ENCODE results near the gene RYR1. TPM values are rescaled to one million over a fixed set of nuclear protein-coding genes. Genes with fewer than 3 reads are reported as not detected.

RYR1 gene
- total RNA-seq, 4 donors from 2014 or later, result 0.20 to 2.1 (median 1.4) TPM

GRCh38 chr19:38429055-38429810 is 4.3 kb upstream of the RYR1 start:
- intact Hi-C loops (cut with DNase I; ENCODE audit: low total_unique reads) (no loop called here), in situ Hi-C loops (cut with MboI; ENCODE audit: low pct_ligation_motif_present in 1 of 4, low pct_unique_long_range_greater_than_20kb in 1 of 4, low sequenced_read_pairs in 3 of 4) (no loop called here)
- Histone ChIP-seq H3K27ac (no peak overlapping the region), H3K36me3 (no peaks in the 10 kb centered on the region), H3K4me1 (no peaks in the 10 kb centered on the region), H3K4me3 (no peak overlapping the region), H3K9me3 (no peaks in the 10 kb centered on the region), H3K27me3 (peaks cover 34% of the 10 kb centered on the region)
- no peak for DNase-seq
- WGBS, 2 donors (ENCODE audit: low coverage in 1 of 2), result 54 to 63% methylated on average over 8 to 14 of the region's 14 CpGs
- no peak for TF ChIP-seq POLR2AphosphoS5 (IDR thresholded peaks at IDR 0.05)

DNA sequence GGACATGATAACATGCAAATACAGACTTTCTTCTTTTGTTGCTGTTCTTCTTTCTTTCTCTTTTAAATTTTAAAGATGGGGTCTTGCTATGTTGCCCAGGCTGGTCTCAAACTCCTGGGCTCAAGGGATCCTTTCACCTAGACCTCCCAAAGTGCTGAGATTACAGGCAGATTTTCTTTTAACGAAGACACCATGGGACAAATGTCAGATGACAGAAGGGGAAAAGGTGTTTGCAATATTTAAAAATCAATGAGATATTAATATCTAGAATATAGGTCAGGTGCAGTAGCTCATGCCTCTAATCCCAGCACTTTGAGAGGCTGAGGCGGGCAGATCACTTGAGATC is 3.7 kb upstream of the RYR1 start:
- intact Hi-C loops (cut with DNase I; ENCODE audit: low total_unique reads), result no loop called here
- no peak for TF ChIP-seq CTCF (IDR thresholded peaks at IDR 0.05)
- TF ChIP-seq EP300 (IDR thresholded peaks at IDR 0.05; ENCODE audit: low read depth), result no peak
- no peak for TF ChIP-seq POLR2A (IDR thresholded peaks at IDR 0.05)
- no peak for TF ChIP-seq POLR2AphosphoS5 (IDR thresholded peaks at IDR 0.05)
- no peaks in the 10 kb centered on the region for H3K9me3 ChIP-seq
- no peaks in the 10 kb centered on the region for H3K4me1 ChIP-seq
- H3K4me3 ChIP-seq, result no peak overlapping the region
- H3K27me3 ChIP-seq, result peaks cover 40% of the 10 kb centered on the region
- WGBS, 2 donors (ENCODE audit: low coverage in 1 of 2), result 83 to 89% methylated on average over 1 to 2 of the region's 2 CpGs
- no peaks in the 10 kb centered on the region for H3K36me3 ChIP-seq
- no peak for DNase-seq
- in situ Hi-C loops (cut with MboI; ENCODE audit: low pct_ligation_motif_present in 1 of 4, low pct_unique_long_range_greater_than_20kb in 1 of 4, low sequenced_read_pairs in 3 of 4), result no loop called here
- no peak overlapping the region for H3K27ac ChIP-seq

- 72 to 100% methylated on average over 3 to 7 of the region's 7 CpGs for WGBS, 2 donors (ENCODE audit: low coverage in 1 of 2)
- Histone ChIP-seq H3K9me3 (no peaks in the 10 kb centered on the region), H3K27ac (no peak overlapping the region), H3K36me3 (no peaks in the 10 kb centered on the region), H3K27me3 (peaks cover 45% of the 10 kb centered on the region), H3K4me3 (no peak overlapping the region), H3K4me1 (no peaks in the 10 kb centered on the region)
- in situ Hi-C loops (cut with MboI; ENCODE audit: low pct_ligation_motif_present in 1 of 4, low pct_unique_long_range_greater_than_20kb in 1 of 4, low sequenced_read_pairs in 3 of 4), result no loop called here
- no peak for DNase-seq
- TF ChIP-seq POLR2A (IDR thresholded peaks at IDR 0.05) (no peak), CTCF (IDR thresholded peaks at IDR 0.05) (no peak), POLR2AphosphoS5 (IDR thresholded peaks at IDR 0.05) (no peak), EP300 (IDR thresholded peaks at IDR 0.05; ENCODE audit: low read depth) (no peak)
- intact Hi-C loops (cut with DNase I; ENCODE audit: low total_unique reads), result no loop called here
These were observed 2.6 kb upstream of the RYR1 start for GRCh38 chr19:38430931-38431330.

GRCh38 chr19:38434549-38435051 is 1.1 kb downstream of the RYR1 start:
- Histone ChIP-seq H3K9me3 (no peaks in the 10 kb centered on the region), H3K27me3 (peaks cover 45% of the 10 kb centered on the region), H3K4me3 (no peak overlapping the region), H3K36me3 (no peaks in the 10 kb centered on the region), H3K27ac (no peak overlapping the region), H3K4me1 (no peaks in the 10 kb centered on the region)
- TF ChIP-seq POLR2A (IDR thresholded peaks at IDR 0.05) (no peak), EP300 (IDR thresholded peaks at IDR 0.05; ENCODE audit: low read depth) (no peak), CTCF (IDR thresholded peaks at IDR 0.05) (no peak), POLR2AphosphoS5 (IDR thresholded peaks at IDR 0.05) (no peak)
- intact Hi-C loops (cut with DNase I; ENCODE audit: low total_unique reads), result no loop called here
- in situ Hi-C loops (cut with MboI; ENCODE audit: low pct_ligation_motif_present in 1 of 4, low pct_unique_long_range_greater_than_20kb in 1 of 4, low sequenced_read_pairs in 3 of 4), result no loop called here
- WGBS, 2 donors (ENCODE audit: low coverage in 1 of 2), result 15 to 37% methylated on average over 2 to 10 of the region's 13 CpGs
- DNase-seq, result peak; percentile 16

All from transverse colon (tissue), 4 donors.